ENCODE measurements around the gene SIKE1. TPM values are rescaled to one million over a fixed set of nuclear protein-coding genes. Genes with fewer than 3 reads are reported as not detected.

SIKE1 gene
- 10 to 100 TPM; 32.8 to 49.0 (median 35.1) TPM for total RNA-seq

GRCh38 chr1:114780344-114781226, at the start of gene SIKE1:
SIKE1 (minus strand) TSS chr1:114780685; CDS start chr1:114780607, 78 bp downstream.
- TF ChIP-seq CTCF (IDR thresholded peaks at IDR 0.05; ENCODE audit: low read depth) = no peak

GRCh38 chr1:114828251-114828650, 47.8 kb upstream of the SIKE1 start:
- no peak for TF ChIP-seq CTCF (IDR thresholded peaks at IDR 0.05; ENCODE audit: low read depth)

- TF ChIP-seq CTCF (IDR thresholded peaks at IDR 0.05; ENCODE audit: low read depth) = no peak
Measured at GRCh38 chr1:114821978-114822377, 41.5 kb upstream of the SIKE1 start.

GRCh38 chr1:114820392-114820791, 39.9 kb upstream of the SIKE1 start:
- TF ChIP-seq CTCF (IDR thresholded peaks at IDR 0.05; ENCODE audit: low read depth) = no peak

GRCh38 chr1:114819869-114820268, 39.4 kb upstream of the SIKE1 start:
- TF ChIP-seq CTCF (IDR thresholded peaks at IDR 0.05; ENCODE audit: low read depth) = no peak

GRCh38 chr1:114803001-114803400, 22.5 kb upstream of the SIKE1 start:
- TF ChIP-seq CTCF (IDR thresholded peaks at IDR 0.05; ENCODE audit: low read depth) = no peak

- TF ChIP-seq CTCF (IDR thresholded peaks at IDR 0.05; ENCODE audit: low read depth) = no peak
Measured at GRCh38 chr1:114794038-114794437, 13.6 kb upstream of the SIKE1 start.
